ENCODE data around the gene CXXC4. TPM values are rescaled to one million over a fixed set of nuclear protein-coding genes. Genes with fewer than 3 reads are reported as not detected.

Gene CXXC4
- 1 to 10 TPM; 3.6 to 3.9 TPM for total RNA-seq

DNA sequence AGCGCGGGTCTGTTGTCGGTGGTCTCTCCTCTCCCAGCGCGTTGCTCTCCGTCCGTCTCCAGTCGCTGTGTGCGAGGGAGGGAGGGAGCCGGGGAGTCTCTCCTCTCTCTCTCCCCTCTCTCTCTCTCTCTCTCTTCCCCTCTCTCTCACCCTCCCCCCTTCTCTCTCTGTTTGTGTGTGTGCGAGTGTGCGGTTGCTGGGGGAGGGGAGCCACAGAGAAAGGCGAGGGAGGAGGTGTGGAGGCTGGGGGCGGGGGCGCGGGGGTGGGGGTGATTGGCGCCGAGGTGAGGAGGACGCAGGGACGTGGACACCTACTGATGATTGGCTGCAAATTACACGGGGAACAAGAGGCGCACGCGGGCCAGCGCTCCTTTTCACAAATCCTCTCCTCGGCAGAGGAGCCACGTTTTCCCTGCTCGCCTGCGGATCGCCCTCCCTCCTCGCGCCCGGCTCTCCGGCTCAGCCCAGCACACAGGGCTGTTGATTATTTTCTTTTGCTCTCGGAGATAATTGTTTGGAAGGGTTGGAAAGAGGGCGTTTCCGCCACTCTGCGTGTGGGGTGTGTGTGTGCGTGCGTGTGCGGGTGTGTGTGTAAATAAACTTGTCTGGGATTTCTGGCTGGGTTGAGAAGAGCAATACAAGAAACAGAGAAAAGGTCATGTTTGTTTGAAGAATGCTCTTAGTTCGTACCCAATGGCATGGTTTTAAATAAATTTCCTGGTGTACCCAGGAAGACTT lies at the start of gene CXXC4:
Gene CXXC4 (minus strand): TSS at position 73 of the 738 bp plus-strand sequence. CDS start 3,092 bp downstream, outside the sequence.
- 0% methylated on average over 42 of the region's 42 CpGs for WGBS, 2 donors
- ATAC-seq: peak; percentile 76
- DNase-seq: peak; percentile 80 to 88 (median 85)
- H3K4me1 ChIP-seq: peaks cover 62% of the 10 kb centered on the region
- intact Hi-C loops (cut with DNase I): no loop called here
- peak within 1 kb of the TSS; percentile 79 to 93 (median 82) for H3K27ac ChIP-seq
- TF ChIP-seq, protein P1, sequence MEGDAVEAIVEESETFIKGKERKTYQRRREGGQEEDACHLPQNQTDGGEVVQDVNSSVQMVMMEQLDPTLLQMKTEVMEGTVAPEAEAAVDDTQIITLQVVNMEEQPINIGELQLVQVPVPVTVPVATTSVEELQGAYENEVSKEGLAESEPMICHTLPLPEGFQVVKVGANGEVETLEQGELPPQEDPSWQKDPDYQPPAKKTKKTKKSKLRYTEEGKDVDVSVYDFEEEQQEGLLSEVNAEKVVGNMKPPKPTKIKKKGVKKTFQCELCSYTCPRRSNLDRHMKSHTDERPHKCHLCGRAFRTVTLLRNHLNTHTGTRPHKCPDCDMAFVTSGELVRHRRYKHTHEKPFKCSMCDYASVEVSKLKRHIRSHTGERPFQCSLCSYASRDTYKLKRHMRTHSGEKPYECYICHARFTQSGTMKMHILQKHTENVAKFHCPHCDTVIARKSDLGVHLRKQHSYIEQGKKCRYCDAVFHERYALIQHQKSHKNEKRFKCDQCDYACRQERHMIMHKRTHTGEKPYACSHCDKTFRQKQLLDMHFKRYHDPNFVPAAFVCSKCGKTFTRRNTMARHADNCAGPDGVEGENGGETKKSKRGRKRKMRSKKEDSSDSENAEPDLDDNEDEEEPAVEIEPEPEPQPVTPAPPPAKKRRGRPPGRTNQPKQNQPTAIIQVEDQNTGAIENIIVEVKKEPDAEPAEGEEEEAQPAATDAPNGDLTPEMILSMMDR (IDR thresholded peaks at IDR 0.05): peak in 3 of 7 experiments; percentile 6 to 11 (median 10)
- peak; percentile 35 to 90 (median 88) for TF ChIP-seq POLR2A (IDR thresholded peaks at IDR 0.05)
- H3K27me3 ChIP-seq: no peaks in the 10 kb centered on the region
- no peaks in the 10 kb centered on the region for H3K36me3 ChIP-seq (replicated peaks in 1 of 2; ENCODE audit: insufficient read depth in 1 of 2, low read depth in 2 of 2)
- no peaks in the 10 kb centered on the region for H3K9me3 ChIP-seq
- H3K4me3 ChIP-seq: peak within 1 kb of the TSS; percentile 27 to 40

DNA sequence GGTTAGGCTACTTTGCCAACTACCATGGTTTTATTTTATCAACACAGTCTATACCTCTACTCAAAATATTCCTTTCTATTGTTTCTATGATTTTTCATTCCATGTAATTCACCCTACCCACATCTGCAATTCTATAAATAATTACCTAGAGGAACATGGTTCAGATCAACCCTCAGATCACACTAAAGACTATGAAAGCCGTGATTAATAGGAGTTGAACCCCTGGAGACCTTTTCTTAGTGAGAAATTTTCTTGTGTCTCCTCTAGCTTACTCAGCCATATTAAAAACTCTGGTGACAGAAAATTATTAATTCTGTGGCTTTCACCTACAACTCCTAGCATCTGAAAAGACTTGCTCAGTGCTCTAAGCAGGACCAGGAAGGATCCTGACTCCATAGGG lies 38.5 kb upstream of the CXXC4 start:
- DNase-seq: no peak
- no peak for TF ChIP-seq POLR2A (IDR thresholded peaks at IDR 0.05)
- TF ChIP-seq, protein P1 (IDR thresholded peaks at IDR 0.05): no peak
- H3K27ac ChIP-seq: no peak overlapping the region
- H3K9me3 ChIP-seq: no peaks in the 10 kb centered on the region
- no peaks in the 10 kb centered on the region for H3K4me1 ChIP-seq
- H3K27me3 ChIP-seq: no peaks in the 10 kb centered on the region
- intact Hi-C loops (cut with DNase I): no loop called here
- no peak for ATAC-seq
- no peaks in the 10 kb centered on the region for H3K36me3 ChIP-seq (replicated peaks in 1 of 2; ENCODE audit: insufficient read depth in 1 of 2, low read depth in 2 of 2)
- 70 to 73% methylated on average over 1 of the region's 1 CpG for WGBS, 2 donors
- H3K4me3 ChIP-seq: no peak overlapping the region

DNA sequence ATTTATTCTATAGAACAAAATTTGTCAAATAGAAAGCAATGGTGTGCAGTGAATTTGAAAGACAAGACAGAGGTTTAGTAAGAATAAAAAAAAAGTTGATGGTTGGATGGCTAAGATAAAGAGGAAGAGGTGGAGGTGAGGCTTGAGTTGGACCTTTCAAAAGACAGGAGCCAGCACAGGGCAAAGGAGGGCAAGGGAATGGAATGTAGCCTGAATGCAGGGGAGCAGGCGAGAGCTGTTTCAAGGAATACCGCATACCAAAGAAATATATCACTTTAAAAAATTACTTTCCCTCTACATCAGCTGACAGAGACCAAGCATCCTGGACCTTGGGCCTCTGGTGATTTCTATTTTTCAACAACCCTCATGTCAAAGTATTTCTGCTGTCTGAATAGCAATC lies 38.0 kb upstream of the CXXC4 start:
- Histone ChIP-seq H3K4me1 (no peaks in the 10 kb centered on the region), H3K27ac (no peak overlapping the region), H3K9me3 (no peaks in the 10 kb centered on the region), H3K36me3 (replicated peaks in 1 of 2; ENCODE audit: insufficient read depth in 1 of 2, low read depth in 2 of 2) (no peaks in the 10 kb centered on the region), H3K27me3 (no peaks in the 10 kb centered on the region), H3K4me3 (no peak overlapping the region)
- intact Hi-C loops (cut with DNase I): no loop called here
- ATAC-seq (no peak), DNase-seq (no peak)
- no peak for TF ChIP-seq POLR2A (IDR thresholded peaks at IDR 0.05)
- TF ChIP-seq, protein P1 (IDR thresholded peaks at IDR 0.05): no peak
- WGBS, 2 donors: 83 to 86% methylated on average over 2 of the region's 2 CpGs

DNA sequence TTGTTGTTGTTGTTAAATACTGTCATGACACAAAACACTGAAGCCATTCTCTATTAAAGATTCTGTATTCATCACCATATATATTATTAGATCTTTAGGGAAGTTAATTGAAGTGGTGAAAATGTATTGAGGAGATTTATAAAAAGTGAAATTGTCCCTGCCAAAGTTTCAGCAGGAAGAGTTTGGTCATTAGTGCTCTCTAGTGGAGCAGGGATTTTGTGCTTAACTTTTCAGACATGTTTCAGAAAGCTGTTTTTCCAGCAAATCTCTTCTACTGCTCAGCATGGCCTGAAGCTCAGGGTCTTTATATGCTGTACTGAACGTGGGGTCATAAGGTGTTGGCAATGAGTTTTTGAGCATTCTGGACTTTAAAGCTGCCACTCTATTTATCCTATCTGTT lies 36.7 kb upstream of the CXXC4 start:
- Histone ChIP-seq H3K36me3 (replicated peaks in 1 of 2; ENCODE audit: insufficient read depth in 1 of 2, low read depth in 2 of 2) (no peaks in the 10 kb centered on the region), H3K4me1 (no peaks in the 10 kb centered on the region), H3K27me3 (no peaks in the 10 kb centered on the region), H3K9me3 (no peaks in the 10 kb centered on the region), H3K27ac (no peak overlapping the region), H3K4me3 (no peak overlapping the region)
- intact Hi-C loops (cut with DNase I): no loop called here
- WGBS, 2 donors: 7 to 8% methylated on average over 1 of the region's 1 CpG
- peak; percentile 21 for ATAC-seq
- peak in 1 of 4 donors; percentile 2 for DNase-seq
- TF ChIP-seq, protein P1 (IDR thresholded peaks at IDR 0.05): peak in 4 of 7 experiments; percentile 28 to 44 (median 35)
- TF ChIP-seq POLR2A (IDR thresholded peaks at IDR 0.05): no peak

DNA sequence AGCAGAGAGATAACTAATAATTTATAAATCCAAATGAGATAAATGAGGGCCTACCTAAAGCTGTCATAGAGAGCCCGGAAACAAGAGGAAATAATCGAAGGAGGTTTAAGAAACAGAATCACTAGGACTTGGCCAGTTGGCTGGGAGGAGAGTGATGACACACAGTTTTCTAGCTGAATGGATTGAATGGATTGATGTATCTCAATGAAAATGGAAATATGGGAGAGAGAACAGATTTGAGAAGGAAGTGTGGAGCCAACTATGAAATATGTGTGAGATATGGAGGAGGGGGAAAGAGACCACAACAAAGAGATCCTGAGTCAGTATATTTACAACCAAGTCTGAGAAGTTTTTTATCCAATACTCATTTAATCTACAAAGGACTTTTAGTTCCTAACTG lies 35.7 kb upstream of the CXXC4 start:
- Histone ChIP-seq H3K27me3 (no peaks in the 10 kb centered on the region), H3K36me3 (replicated peaks in 1 of 2; ENCODE audit: insufficient read depth in 1 of 2, low read depth in 2 of 2) (no peaks in the 10 kb centered on the region), H3K9me3 (no peaks in the 10 kb centered on the region), H3K4me3 (no peak overlapping the region), H3K27ac (no peak overlapping the region), H3K4me1 (no peaks in the 10 kb centered on the region)
- ATAC-seq (no peak), DNase-seq (no peak)
- TF ChIP-seq, protein P1 (IDR thresholded peaks at IDR 0.05): no peak
- no peak for TF ChIP-seq POLR2A (IDR thresholded peaks at IDR 0.05)
- intact Hi-C loops (cut with DNase I): no loop called here
- 93 to 95% methylated on average over 2 of the region's 2 CpGs for WGBS, 2 donors
